Hepatocyte (in vitro differentiated cells): Measurements from ENCODE around the gene PLBD2.

ENCODE experiments used
- EZH2 ChIP-seq: fragments of 200-600 bp; sonication (generic); IDR thresholded peaks from 2 replicates; pipeline ENCODE4 v1.6.1; 2016; ENCODE audit warnings: antibody characterized with exemption, mild to moderate bottlenecking, borderline replicate concordance
- EZH2phosphoT487 ChIP-seq: fragments of 200-600 bp; sonication (generic); IDR thresholded peaks from one replicate; pipeline ENCODE4 v1.6.1; 2018; ENCODE audit warnings: antibody characterized with exemption, mild to moderate bottlenecking, low read depth, moderate library complexity; ENCODE audit not compliant: unreplicated experiment, severe bottlenecking
- TF ChIP-seq, protein P1 (sequence below): fragments of 200-600 bp; sonication (generic); IDR thresholded peaks from 2 replicates; pipeline ENCODE4 v1.5.1; 2016; ENCODE audit warnings: antibody characterized with exemption, mild to moderate bottlenecking; ENCODE audit not compliant: poor library complexity

DNA sequence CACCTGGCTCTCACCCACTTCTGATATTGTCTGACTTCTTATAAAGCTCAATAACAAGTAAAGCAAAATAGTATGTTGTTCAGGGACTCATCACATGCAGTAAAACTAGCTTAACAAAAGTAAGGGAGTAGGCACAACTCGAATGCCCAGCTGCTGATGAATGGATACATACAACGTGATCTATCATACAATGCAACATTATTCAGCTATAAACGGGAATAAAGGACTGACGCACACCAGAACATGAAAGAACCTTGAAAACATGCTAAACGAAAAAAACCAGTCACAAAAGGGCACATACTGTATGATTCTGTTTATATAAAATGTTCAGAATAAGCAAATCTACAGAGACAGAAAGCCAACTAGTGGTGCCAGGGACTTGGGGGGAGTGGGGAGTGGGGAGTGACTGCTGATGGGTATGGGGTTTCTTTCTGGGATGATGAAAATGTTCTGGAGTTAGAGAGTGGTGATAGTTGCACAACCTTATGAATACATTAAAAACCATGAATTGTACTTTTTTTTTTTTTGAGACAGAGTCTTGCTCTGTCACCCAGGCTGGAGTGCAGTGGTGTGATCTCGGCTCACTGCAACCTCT is 11.1 kb downstream of the PLBD2 start:
- TF ChIP-seq EZH2phosphoT487 (no peak), EZH2 (no peak)
- TF ChIP-seq, protein P1, sequence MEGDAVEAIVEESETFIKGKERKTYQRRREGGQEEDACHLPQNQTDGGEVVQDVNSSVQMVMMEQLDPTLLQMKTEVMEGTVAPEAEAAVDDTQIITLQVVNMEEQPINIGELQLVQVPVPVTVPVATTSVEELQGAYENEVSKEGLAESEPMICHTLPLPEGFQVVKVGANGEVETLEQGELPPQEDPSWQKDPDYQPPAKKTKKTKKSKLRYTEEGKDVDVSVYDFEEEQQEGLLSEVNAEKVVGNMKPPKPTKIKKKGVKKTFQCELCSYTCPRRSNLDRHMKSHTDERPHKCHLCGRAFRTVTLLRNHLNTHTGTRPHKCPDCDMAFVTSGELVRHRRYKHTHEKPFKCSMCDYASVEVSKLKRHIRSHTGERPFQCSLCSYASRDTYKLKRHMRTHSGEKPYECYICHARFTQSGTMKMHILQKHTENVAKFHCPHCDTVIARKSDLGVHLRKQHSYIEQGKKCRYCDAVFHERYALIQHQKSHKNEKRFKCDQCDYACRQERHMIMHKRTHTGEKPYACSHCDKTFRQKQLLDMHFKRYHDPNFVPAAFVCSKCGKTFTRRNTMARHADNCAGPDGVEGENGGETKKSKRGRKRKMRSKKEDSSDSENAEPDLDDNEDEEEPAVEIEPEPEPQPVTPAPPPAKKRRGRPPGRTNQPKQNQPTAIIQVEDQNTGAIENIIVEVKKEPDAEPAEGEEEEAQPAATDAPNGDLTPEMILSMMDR = no peak
